ENCODE results near the gene NOG.

The NOG gene

GRCh38 chr17:56602292-56603130, 9.0 kb downstream of the NOG start:
- DNase-seq = no peak
- TF ChIP-seq POLR2A (IDR thresholded peaks at IDR 0.05; ENCODE audit: low read length) (no peak), GATA1 (IDR thresholded peaks at IDR 0.05; ENCODE audit: low read depth, low read length) (no peak)

GRCh38 chr17:56603486-56604238, 10.2 kb downstream of the NOG start:
- peak in 1 of 2 experiments; percentile 17 for DNase-seq
- TF ChIP-seq GATA1 (IDR thresholded peaks at IDR 0.05; ENCODE audit: low read depth, low read length) = no peak

- TF ChIP-seq GATA1 (IDR thresholded peaks at IDR 0.05; ENCODE audit: low read depth, low read length) = no peak
- no peak for DNase-seq
Observed at GRCh38 chr17:56604691-56605290, 11.3 kb downstream of the NOG start.

GRCh38 chr17:56608944-56609343, 15.4 kb downstream of the NOG start:
- no peak for TF ChIP-seq POLR2A (IDR thresholded peaks at IDR 0.05; ENCODE audit: low read length)
- no peak for TF ChIP-seq GATA1 (IDR thresholded peaks at IDR 0.05; ENCODE audit: low read depth, low read length)
- no peak for DNase-seq

GRCh38 chr17:56610321-56610720, 16.8 kb downstream of the NOG start:
- TF ChIP-seq GATA1 (IDR thresholded peaks at IDR 0.05; ENCODE audit: low read depth, low read length) (no peak), POLR2A (IDR thresholded peaks at IDR 0.05; ENCODE audit: low read length) (no peak)
- DNase-seq = no peak

GRCh38 chr17:56613131-56613530, 19.6 kb downstream of the NOG start:
- TF ChIP-seq GATA1 (IDR thresholded peaks at IDR 0.05; ENCODE audit: low read depth, low read length) (no peak), POLR2A (IDR thresholded peaks at IDR 0.05; ENCODE audit: low read length) (no peak)
- DNase-seq = no peak

GRCh38 chr17:56614522-56614921, 21.0 kb downstream of the NOG start:
- TF ChIP-seq GATA1 (IDR thresholded peaks at IDR 0.05; ENCODE audit: low read depth, low read length) (no peak), POLR2A (IDR thresholded peaks at IDR 0.05; ENCODE audit: low read length) (no peak)
- DNase-seq = no peak

- TF ChIP-seq GATA1 (IDR thresholded peaks at IDR 0.05; ENCODE audit: low read depth, low read length) = no peak
- DNase-seq = no peak
Observed at GRCh38 chr17:56616239-56616638, 22.7 kb downstream of the NOG start.

- no peak for TF ChIP-seq POLR2A (IDR thresholded peaks at IDR 0.05; ENCODE audit: low read length)
- no peak for TF ChIP-seq GATA1 (IDR thresholded peaks at IDR 0.05; ENCODE audit: low read depth, low read length)
Observed at GRCh38 chr17:56623383-56623782, 29.9 kb downstream of the NOG start.

GRCh38 chr17:56624309-56624708, 30.8 kb downstream of the NOG start:
- no peak for TF ChIP-seq POLR2A (IDR thresholded peaks at IDR 0.05; ENCODE audit: low read length)
- no peak for TF ChIP-seq GATA1 (IDR thresholded peaks at IDR 0.05; ENCODE audit: low read depth, low read length)
- DNase-seq = no peak

More at GRCh38 chr17:56623383-56623782, 29.9 kb downstream of the NOG start:
- no peak for DNase-seq

GRCh38 chr17:56624912-56625311, 31.4 kb downstream of the NOG start:
- no peak for DNase-seq
- TF ChIP-seq GATA1 (IDR thresholded peaks at IDR 0.05; ENCODE audit: low read depth, low read length) = no peak
- no peak for TF ChIP-seq POLR2A (IDR thresholded peaks at IDR 0.05; ENCODE audit: low read length)

- no peak for DNase-seq
- TF ChIP-seq GATA1 (IDR thresholded peaks at IDR 0.05; ENCODE audit: low read depth, low read length) (no peak), POLR2A (IDR thresholded peaks at IDR 0.05; ENCODE audit: low read length) (no peak)
Observed at GRCh38 chr17:56629531-56630075, 36.1 kb downstream of the NOG start.

- no peak for DNase-seq
- TF ChIP-seq GATA1 (IDR thresholded peaks at IDR 0.05; ENCODE audit: low read depth, low read length) (no peak), POLR2A (IDR thresholded peaks at IDR 0.05; ENCODE audit: low read length) (no peak)
Observed at GRCh38 chr17:56630202-56630601, 36.7 kb downstream of the NOG start.

GRCh38 chr17:56633681-56634080, 40.2 kb downstream of the NOG start:
- TF ChIP-seq GATA1 (IDR thresholded peaks at IDR 0.05; ENCODE audit: low read depth, low read length) (no peak), POLR2A (IDR thresholded peaks at IDR 0.05; ENCODE audit: low read length) (no peak)
- DNase-seq = no peak
